Panc1 (cell line): Measurements from ENCODE around the gene CTCFL.

Experiments used
- POLR2AphosphoS5 ChIP-seq: IDR thresholded peaks from 2 replicates; pipeline ENCODE4 v1.6.1; 2012; ENCODE audit warnings: mild to moderate bottlenecking, low read depth, low read length, moderate library complexity
- TF ChIP-seq, protein P1 (sequence below): fragments of 450-650 bp; IDR thresholded peaks from 2 replicates; pipeline ENCODE4 v1.5.1; 2017; ENCODE audit warnings: mild to moderate bottlenecking

DNA sequence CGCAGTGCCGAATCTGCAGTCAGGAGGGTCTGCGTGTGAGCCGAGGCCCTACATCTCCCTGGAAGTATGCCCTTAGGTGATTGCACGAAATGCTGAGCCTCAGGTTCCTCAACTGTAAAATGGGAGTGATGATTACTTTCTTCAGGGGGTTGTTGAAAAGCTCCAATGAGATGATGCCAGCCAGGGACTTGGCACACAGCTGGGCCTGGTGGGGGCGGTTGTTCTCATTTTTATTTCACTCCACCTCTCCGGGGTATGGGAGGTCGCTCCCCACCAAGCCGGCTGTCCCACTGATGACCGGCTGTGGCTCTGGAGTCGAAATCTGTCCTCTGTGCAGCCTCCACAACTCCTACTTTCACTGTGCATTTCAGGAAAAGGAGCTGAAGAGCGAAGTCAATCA is 44.0 kb upstream of the CTCFL start:
- TF ChIP-seq, protein P1, sequence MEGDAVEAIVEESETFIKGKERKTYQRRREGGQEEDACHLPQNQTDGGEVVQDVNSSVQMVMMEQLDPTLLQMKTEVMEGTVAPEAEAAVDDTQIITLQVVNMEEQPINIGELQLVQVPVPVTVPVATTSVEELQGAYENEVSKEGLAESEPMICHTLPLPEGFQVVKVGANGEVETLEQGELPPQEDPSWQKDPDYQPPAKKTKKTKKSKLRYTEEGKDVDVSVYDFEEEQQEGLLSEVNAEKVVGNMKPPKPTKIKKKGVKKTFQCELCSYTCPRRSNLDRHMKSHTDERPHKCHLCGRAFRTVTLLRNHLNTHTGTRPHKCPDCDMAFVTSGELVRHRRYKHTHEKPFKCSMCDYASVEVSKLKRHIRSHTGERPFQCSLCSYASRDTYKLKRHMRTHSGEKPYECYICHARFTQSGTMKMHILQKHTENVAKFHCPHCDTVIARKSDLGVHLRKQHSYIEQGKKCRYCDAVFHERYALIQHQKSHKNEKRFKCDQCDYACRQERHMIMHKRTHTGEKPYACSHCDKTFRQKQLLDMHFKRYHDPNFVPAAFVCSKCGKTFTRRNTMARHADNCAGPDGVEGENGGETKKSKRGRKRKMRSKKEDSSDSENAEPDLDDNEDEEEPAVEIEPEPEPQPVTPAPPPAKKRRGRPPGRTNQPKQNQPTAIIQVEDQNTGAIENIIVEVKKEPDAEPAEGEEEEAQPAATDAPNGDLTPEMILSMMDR, result no peak
- no peak for TF ChIP-seq POLR2AphosphoS5
